OCI-LY3 (cell line): ENCODE measurements around the gene AACS.

Experiments
- H2AFZ ChIP-seq: fragments of 200-600, 300-600 bp; shearing (Covaris generic); 2 replicates; pipeline ENCODE4 v1.6.0; 2014; ENCODE audit warnings: antibody characterized with exemption, low read depth, low read length
- H3K27ac ChIP-seq: fragments of 200-600, 300-600 bp; sonication (generic); 2 replicates; pipeline ENCODE4 v1.5.1; 2014; ENCODE audit warnings: mild to moderate bottlenecking, low read length, moderate library complexity, mixed read lengths
- H3K27me3 ChIP-seq: fragments of 200-600, 300-600 bp; sonication (generic); 2 replicates; pipeline ENCODE4 v1.6.1; 2014; ENCODE audit warnings: low read depth, low read length, mixed read lengths
- H3K36me3 ChIP-seq: fragments of 200-600, 300-600 bp; sonication (generic); replicated peaks from 2 replicates; pipeline ENCODE3; 2014; ENCODE audit warnings: low read depth, low read length, mixed read lengths
- H3K4me1 ChIP-seq: fragments of 300-600, 200-600 bp; sonication (generic); 2 replicates; pipeline ENCODE4 v1.6.1; 2014; ENCODE audit warnings: low read length, mixed read lengths
- H3K4me2 ChIP-seq: fragments of 200-600, 300-600 bp; sonication (generic); 2 replicates; pipeline ENCODE4 v1.6.1; 2014; ENCODE audit warnings: low read length, mixed read lengths
- H3K4me3 ChIP-seq: fragments of 300-600, 200-600 bp; sonication (generic); 2 replicates; pipeline ENCODE4 v1.5.1; 2014; ENCODE audit warnings: antibody characterized with exemption, mild to moderate bottlenecking, low read length, moderate library complexity
- H3K79me2 ChIP-seq: fragments of 300-600, 200-600 bp; shearing (Covaris generic); 2 replicates; pipeline ENCODE4 v1.6.1; 2014; ENCODE audit warnings: mild to moderate bottlenecking, low read length, mixed read lengths
- H3K9ac ChIP-seq: fragments of 300-600, 200-600 bp; shearing (Covaris generic); 2 replicates; pipeline ENCODE4 v1.6.0; 2014; ENCODE audit warnings: mild to moderate bottlenecking, low read length, moderate library complexity
- H3K9me3 ChIP-seq: fragments of 200-600, 300-600 bp; shearing (Covaris generic); 2 replicates; pipeline ENCODE4 v1.6.1; 2014; ENCODE audit warnings: low read length, mixed read lengths; ENCODE audit not compliant: insufficient read depth
- H4K20me1 ChIP-seq: fragments of 200-600, 300-600 bp; sonication (generic); 2 replicates; pipeline ENCODE4 v1.6.1; 2016; ENCODE audit warnings: low read length, mixed read lengths; ENCODE audit not compliant: insufficient read depth
- EZH2phosphoT487 ChIP-seq: fragments of 200-600 bp; shearing (Covaris generic); IDR thresholded peaks from 2 replicates; pipeline ENCODE4 v1.6.1; 2018; ENCODE audit warnings: antibody characterized with exemption, mixed run types, low read depth
- TF ChIP-seq, protein P1 (sequence below): fragments of 200-600, 300-600 bp; sonication (generic); IDR thresholded peaks from 2 replicates; pipeline ENCODE4 v1.5.1; 2014; ENCODE audit warnings: antibody characterized with exemption, low read length, low read depth

AACS gene

GRCh38 chr12:125076103-125076502 is 10.9 kb downstream of the AACS start:
- H3K27ac ChIP-seq: no peak overlapping the region
- TF ChIP-seq, protein P1, sequence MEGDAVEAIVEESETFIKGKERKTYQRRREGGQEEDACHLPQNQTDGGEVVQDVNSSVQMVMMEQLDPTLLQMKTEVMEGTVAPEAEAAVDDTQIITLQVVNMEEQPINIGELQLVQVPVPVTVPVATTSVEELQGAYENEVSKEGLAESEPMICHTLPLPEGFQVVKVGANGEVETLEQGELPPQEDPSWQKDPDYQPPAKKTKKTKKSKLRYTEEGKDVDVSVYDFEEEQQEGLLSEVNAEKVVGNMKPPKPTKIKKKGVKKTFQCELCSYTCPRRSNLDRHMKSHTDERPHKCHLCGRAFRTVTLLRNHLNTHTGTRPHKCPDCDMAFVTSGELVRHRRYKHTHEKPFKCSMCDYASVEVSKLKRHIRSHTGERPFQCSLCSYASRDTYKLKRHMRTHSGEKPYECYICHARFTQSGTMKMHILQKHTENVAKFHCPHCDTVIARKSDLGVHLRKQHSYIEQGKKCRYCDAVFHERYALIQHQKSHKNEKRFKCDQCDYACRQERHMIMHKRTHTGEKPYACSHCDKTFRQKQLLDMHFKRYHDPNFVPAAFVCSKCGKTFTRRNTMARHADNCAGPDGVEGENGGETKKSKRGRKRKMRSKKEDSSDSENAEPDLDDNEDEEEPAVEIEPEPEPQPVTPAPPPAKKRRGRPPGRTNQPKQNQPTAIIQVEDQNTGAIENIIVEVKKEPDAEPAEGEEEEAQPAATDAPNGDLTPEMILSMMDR: no peak
- no peak for TF ChIP-seq EZH2phosphoT487
- no peak overlapping the region for H3K4me2 ChIP-seq
- no peak overlapping the region for H3K4me3 ChIP-seq
- H3K4me1 ChIP-seq: no peaks in the 10 kb centered on the region
- no peaks in the 10 kb centered on the region for H4K20me1 ChIP-seq
- no peaks in the 10 kb centered on the region for H3K9me3 ChIP-seq
- no peak overlapping the region for H2AFZ ChIP-seq
- no peaks in the 10 kb centered on the region for H3K27me3 ChIP-seq
- peaks cover 16% of the 10 kb centered on the region for H3K36me3 ChIP-seq
- no peak overlapping the region for H3K9ac ChIP-seq
- H3K79me2 ChIP-seq: no peaks in the 10 kb centered on the region

- Histone ChIP-seq H3K4me2 (no peak overlapping the region), H3K9ac (no peak overlapping the region), H4K20me1 (no peaks in the 10 kb centered on the region), H3K27ac (no peak overlapping the region), H3K4me1 (no peaks in the 10 kb centered on the region), H3K27me3 (no peaks in the 10 kb centered on the region), H2AFZ (no peak overlapping the region), H3K4me3 (no peak overlapping the region), H3K9me3 (no peaks in the 10 kb centered on the region), H3K36me3 (peaks cover 13% of the 10 kb centered on the region), H3K79me2 (no peaks in the 10 kb centered on the region)
- no peak for TF ChIP-seq EZH2phosphoT487
- TF ChIP-seq, protein P1: no peak
These were observed 13.8 kb downstream of the AACS start for GRCh38 chr12:125079084-125079483.

DNA sequence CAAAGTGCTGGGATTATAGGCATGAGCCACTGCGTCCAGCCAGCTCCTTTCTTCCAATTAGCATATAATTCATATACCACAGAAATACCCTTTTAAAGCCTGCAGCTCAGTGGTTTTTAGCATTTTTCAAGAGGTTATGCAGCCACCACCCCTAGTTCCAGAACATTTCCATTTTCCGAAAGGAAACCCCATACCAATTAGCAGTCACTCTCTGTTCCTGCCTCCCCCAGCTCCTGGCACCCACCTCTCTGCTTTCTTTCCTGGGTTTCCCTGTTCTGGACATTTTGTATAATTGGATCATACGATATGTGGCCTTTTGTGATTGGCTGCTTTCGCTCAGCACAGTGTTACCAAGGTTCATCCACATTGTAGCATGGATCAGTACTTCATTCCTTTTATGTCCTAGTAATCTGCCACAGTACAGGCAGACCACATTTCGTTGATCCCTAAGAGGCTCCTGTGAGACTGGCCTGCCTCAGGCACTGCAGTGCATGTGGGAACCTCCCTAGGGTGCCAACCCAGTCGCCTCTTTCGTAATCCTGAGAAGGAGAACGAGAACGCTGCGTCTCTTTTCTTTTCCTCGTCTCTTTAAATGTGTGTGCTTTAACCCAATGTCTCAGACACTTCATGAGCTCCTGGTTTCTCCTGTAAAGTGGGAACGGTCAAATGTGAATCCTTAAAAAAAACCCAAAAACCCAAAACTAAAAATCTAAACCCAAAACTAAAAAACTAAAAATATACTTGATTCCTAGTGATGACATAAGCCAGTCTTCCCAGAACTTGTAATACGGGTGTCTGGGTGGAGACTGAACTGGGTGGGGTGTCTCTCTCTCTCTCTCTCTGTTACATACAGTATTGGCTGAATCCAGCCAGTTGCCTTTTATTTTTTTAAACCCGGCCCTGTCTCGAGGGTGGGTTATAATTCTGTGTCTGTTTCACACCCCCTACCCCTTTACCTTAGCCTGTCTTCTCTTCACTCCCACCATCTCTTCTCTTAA is 14.7 kb downstream of the AACS start:
- no peak overlapping the region for H3K4me3 ChIP-seq
- H3K36me3 ChIP-seq: peaks cover 16% of the 10 kb centered on the region
- TF ChIP-seq, protein P1: no peak
- no peak for TF ChIP-seq EZH2phosphoT487
- no peaks in the 10 kb centered on the region for H3K79me2 ChIP-seq
- no peak overlapping the region for H3K27ac ChIP-seq
- no peaks in the 10 kb centered on the region for H3K4me1 ChIP-seq
- no peaks in the 10 kb centered on the region for H3K9me3 ChIP-seq
- H4K20me1 ChIP-seq: no peaks in the 10 kb centered on the region
- H3K4me2 ChIP-seq: no peak overlapping the region
- no peaks in the 10 kb centered on the region for H3K27me3 ChIP-seq
- no peak overlapping the region for H3K9ac ChIP-seq
- H2AFZ ChIP-seq: no peak overlapping the region

DNA sequence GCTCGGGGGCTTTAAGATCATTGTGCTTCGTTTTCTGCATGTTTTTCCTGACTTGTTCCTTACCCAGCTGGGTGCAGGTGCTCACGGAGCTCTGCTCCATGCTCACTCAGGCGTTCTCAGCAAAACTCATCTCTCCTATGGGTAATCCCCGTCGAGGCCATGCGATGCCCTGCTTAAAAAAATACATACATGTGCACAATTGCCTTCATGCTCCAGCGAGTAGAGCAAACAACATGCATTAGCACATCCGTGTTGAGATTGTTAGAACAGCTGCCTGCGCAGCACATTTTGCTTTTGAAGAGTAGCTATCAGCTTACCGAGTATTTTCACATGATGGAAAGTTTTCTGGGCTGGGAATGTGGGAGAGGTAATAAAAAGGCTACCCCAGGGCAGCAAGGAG is 16.2 kb downstream of the AACS start:
- Histone ChIP-seq H3K79me2 (no peaks in the 10 kb centered on the region), H3K4me1 (no peaks in the 10 kb centered on the region)
- TF ChIP-seq EZH2phosphoT487: no peak
- TF ChIP-seq, protein P1: no peak

More for the DNA sequence above, 16.2 kb downstream of the AACS start:
- Histone ChIP-seq H3K9me3 (no peaks in the 10 kb centered on the region), H3K27ac (no peak overlapping the region), H2AFZ (no peak overlapping the region), H3K4me2 (no peak overlapping the region), H3K36me3 (peaks cover 16% of the 10 kb centered on the region), H4K20me1 (no peaks in the 10 kb centered on the region), H3K9ac (no peak overlapping the region), H3K4me3 (no peak overlapping the region), H3K27me3 (no peaks in the 10 kb centered on the region)
